ENCODE measurements around the gene HACL1. TPM values are rescaled to one million over a fixed set of nuclear protein-coding genes. Genes with fewer than 3 reads are reported as not detected.

The HACL1 gene
- total and polyA plus RNA-seq, 10 of the 15 experiments (the other 5 are each of a cell fraction or from before 2014, with no cell fraction given) = 19.4 to 48.7 (median 30.1) TPM

DNA sequence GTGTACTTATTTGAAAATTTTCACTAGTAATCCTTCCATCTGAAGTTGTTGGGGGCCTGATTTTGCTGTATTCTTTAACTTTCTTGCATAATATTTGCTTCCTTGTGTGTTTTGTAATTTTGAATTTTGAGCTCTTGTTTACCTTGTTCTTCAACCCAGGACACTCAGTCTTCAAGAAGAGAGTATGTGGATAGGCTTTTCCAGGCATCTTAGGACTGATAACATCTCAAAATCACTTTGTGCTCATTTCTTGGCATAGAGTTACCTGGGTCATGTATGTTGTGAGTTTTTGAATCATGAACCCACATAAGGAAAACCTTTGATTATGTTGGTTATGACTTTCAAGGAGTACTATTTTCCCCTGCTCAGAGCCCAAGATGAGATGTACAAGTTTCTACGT, 13.6 kb upstream of the HACL1 start (continued):
- no peak for TF ChIP-seq CBX3 (IDR thresholded peaks at IDR 0.05; ENCODE audit: borderline replicate concordance, low read depth)
- no peak for TF ChIP-seq ESRRA (IDR thresholded peaks at IDR 0.05; ENCODE audit: low read length)
- TF ChIP-seq TCF7 (IDR thresholded peaks at IDR 0.05; ENCODE audit: borderline replicate concordance) = no peak
- TF ChIP-seq SMAD1 (IDR thresholded peaks at IDR 0.05; ENCODE audit: low read depth, partially characterized antibody) = no peak
- no peak for TF ChIP-seq TCF12 (IDR thresholded peaks at IDR 0.05; ENCODE audit: low read depth, low read length)
- TF ChIP-seq RCOR1 (conservative IDR thresholded peaks at IDR 0.05; ENCODE audit: low read depth, low read length) = no peak

DNA sequence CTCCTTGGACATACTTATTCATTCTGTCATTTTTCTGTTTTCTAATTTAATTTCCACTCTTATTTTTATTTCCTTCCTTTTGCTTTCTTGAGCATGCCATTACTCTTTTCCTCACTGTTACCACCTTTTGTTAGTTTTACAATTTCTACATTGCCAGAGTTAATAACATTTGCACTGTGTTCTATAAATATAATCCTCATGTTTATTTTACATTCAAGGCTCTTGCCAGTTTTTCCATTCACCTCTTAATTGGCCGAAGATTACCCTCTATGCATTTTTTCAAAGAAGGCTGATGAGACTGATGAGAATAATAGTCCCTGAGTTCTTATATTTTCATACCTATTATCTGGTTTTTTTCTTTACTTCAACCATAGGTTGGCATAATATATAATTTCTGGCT, 10.6 kb upstream of the HACL1 start:
- Histone ChIP-seq H3K27me3 (replicated peaks in 1 of 2; ENCODE audit: control insufficient read depth in 2 of 2, insufficient read depth in 2 of 2, low read length in 1 of 2) (no peaks in the 10 kb centered on the region), H3K4me2 (ENCODE audit: control insufficient read depth, insufficient read depth) (no peak overlapping the region), H3K27ac (ENCODE audit: control insufficient read depth, insufficient read depth) (no peak overlapping the region), H2AFZ (ENCODE audit: control insufficient read depth, low read depth, low read length) (no peak overlapping the region), H3K4me1 (ENCODE audit: control insufficient read depth, insufficient read depth, low read length) (no peaks in the 10 kb centered on the region), H3K4me3 (no peak overlapping the region), H3K9ac (ENCODE audit: control insufficient read depth, insufficient read depth, low read length) (no peak overlapping the region), H3K9me3 (replicated peaks; ENCODE audit: control insufficient read depth, insufficient read depth, low read length) (no peaks in the 10 kb centered on the region), H3K79me2 (ENCODE audit: control insufficient read depth, insufficient read depth, low read length) (no peaks in the 10 kb centered on the region), H4K20me1 (ENCODE audit: control insufficient read depth, insufficient read depth) (no peaks in the 10 kb centered on the region), H3K36me3 (ENCODE audit: control insufficient read depth in 2 of 2, insufficient read depth in 2 of 2, low read length in 1 of 2) (no peaks in the 10 kb centered on the region)
- FAIRE-seq = no peak
- in situ Hi-C loops (cut with MboI) (no loop called here), intact Hi-C loops (cut with micrococcal nuclease; ENCODE audit: unreplicated experiment) (no loop called here)
- ChIA-PET POLR2A (interaction anchor here (0.5 to 0.8 kb wide), 2 partner anchors 25 to 41 kb away, joined by 3 read pairs; no protein-coding TSS in a partner anchor), RAD21 (ENCODE audit: unreplicated experiment) (no interaction called here), SMC1A (ENCODE audit: uncharacterized antibody, unreplicated experiment) (interaction anchor here (0.7 to 2.0 kb wide), 3 partner anchors 72 to 200 kb away, joined by 3 to 8 read pairs (median 3); no protein-coding TSS in a partner anchor), CTCF (interaction anchor here (0.7 to 1.2 kb wide), 2 partner anchors 15 to 306 kb away, joined by 3 to 7 read pairs; no protein-coding TSS in a partner anchor)
- no peak for DNase-seq (ENCODE audit: low read depth, low spot score)
- 96% methylated on average over 1 of the region's 1 CpG for WGBS (ENCODE audit: insufficient coverage, insufficient replicate concordance, low lambda C conversion rate, missing lambda C conversion rate)
- TF ChIP-seq ZNF622 (IDR thresholded peaks at IDR 0.05) (no peak), LARP7 (IDR thresholded peaks at IDR 0.05) (no peak)
- no peak for ATAC-seq
- no TSS peak for BruUV-seq (replicated peaks)

Measured in GM12878 (cell line).